ENCODE data around the gene GRIP1.

The GRIP1 gene

DNA sequence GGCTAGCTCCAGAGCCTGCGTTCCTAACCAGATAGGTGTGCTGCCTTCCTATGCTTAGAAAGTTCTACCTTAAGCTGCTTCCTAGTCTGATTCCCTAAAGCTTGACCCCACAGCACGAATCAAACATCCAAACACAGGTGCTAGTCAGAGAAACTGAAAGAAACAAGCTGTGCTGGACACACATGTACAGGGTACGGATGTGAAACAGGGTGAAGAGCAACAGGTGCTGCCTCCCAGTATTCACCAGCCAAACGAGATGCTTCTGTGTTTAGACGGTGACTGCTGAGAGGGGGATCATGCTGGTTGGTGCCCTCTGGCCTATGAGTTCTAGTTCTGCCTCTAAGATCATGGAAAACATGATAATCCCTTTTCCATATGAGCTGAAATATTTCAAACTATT is 105.3 kb downstream of the GRIP1 start:
- TF ChIP-seq, protein P1, sequence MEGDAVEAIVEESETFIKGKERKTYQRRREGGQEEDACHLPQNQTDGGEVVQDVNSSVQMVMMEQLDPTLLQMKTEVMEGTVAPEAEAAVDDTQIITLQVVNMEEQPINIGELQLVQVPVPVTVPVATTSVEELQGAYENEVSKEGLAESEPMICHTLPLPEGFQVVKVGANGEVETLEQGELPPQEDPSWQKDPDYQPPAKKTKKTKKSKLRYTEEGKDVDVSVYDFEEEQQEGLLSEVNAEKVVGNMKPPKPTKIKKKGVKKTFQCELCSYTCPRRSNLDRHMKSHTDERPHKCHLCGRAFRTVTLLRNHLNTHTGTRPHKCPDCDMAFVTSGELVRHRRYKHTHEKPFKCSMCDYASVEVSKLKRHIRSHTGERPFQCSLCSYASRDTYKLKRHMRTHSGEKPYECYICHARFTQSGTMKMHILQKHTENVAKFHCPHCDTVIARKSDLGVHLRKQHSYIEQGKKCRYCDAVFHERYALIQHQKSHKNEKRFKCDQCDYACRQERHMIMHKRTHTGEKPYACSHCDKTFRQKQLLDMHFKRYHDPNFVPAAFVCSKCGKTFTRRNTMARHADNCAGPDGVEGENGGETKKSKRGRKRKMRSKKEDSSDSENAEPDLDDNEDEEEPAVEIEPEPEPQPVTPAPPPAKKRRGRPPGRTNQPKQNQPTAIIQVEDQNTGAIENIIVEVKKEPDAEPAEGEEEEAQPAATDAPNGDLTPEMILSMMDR (IDR thresholded peaks at IDR 0.05; ENCODE audit: control extremely low read depth, extremely low read depth, low read depth, missing control alignments), result no peak
- DNase-seq (ENCODE audit: extremely low spot score), result no peak
- POLR2A ChIA-PET, result no interaction called here
- CTCF ChIA-PET, result interaction anchor here (0.8 to 1.5 kb wide), 4 partner anchors 13 to 68 kb away, joined by 3 read pairs; no protein-coding TSS in a partner anchor

DNA sequence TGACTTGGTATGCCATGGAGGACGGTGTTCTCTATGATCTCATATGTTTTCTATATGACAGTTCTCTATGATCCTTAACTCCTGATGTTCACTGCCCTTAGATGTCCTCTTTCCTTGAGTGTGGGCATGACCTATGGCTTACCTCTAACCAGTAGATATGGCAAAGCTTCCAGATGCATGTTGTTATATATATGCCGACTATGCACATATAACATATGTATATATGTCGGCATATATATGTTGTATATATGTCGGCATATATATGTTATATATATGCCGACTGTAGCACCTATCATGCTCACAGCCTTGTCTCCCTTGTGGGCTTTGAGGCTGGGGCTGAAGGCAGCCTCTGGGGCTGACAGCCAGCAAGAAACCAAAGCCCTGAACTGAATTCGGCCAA is 106.0 kb downstream of the GRIP1 start:
- TF ChIP-seq, protein P1 (IDR thresholded peaks at IDR 0.05; ENCODE audit: control extremely low read depth, extremely low read depth, low read depth, missing control alignments), result no peak
- ChIA-PET CTCF (interaction anchor here (0.8 to 1.2 kb wide), 4 partner anchors 22 to 39 kb away, joined by 3 read pairs; no protein-coding TSS in a partner anchor), POLR2A (no interaction called here)
- DNase-seq (ENCODE audit: extremely low spot score), result no peak

DNA sequence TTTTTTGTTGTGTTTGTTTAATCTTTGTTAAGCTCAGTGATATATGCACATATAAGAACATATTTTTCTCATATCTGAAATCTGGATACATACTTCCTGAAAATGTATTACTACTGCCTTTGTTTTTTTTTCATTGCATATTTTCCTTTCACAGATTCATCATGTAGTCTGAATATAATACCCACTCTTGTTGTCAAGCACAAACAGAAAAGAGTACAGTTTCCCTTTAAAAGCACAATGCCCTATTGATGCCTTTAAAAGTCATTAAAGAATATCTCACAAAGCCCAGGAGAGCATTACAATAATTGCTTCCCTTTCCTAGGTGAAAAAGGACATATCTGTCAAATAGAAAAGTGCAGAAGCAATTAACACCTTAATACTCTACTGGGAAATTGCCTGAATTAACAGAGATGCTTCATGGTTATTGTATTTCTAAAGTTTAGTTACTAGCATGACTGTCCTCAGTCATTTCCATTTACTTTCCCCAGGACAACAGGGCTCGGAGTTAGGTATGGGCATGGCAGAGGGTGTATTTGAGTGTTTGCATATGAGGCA is 107.4 kb downstream of the GRIP1 start:
- ChIA-PET POLR2A (no interaction called here), CTCF (interaction anchor here (1.9 kb wide), 1 partner anchor 23 kb away, joined by 5 read pairs; no protein-coding TSS in a partner anchor)
- no peak for DNase-seq (ENCODE audit: extremely low spot score)
- TF ChIP-seq, protein P1 (IDR thresholded peaks at IDR 0.05; ENCODE audit: control extremely low read depth, extremely low read depth, low read depth, missing control alignments), result no peak

DNA sequence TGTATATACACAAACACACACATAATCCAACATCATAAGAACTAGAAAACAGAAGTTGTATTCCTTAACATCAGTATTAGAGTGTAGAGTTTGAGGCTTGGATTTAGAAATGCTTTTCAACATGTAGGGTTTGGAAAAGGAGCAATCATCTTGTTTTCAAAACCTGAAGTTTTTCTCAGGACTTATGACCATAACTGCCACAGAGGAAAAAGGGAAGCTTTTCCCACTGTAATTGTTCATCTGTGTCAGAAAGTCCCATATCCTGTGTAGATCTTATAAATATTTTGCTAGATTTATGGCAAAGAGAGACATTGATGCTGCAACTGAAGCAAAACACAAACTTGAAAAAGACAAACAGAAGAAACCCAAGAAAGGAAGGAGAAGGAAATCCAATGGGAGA is 115.7 kb downstream of the GRIP1 start:
- TF ChIP-seq, protein P1 (IDR thresholded peaks at IDR 0.05; ENCODE audit: control extremely low read depth, extremely low read depth, low read depth, missing control alignments), result no peak
- no peak for DNase-seq (ENCODE audit: extremely low spot score)
- CTCF ChIA-PET, result interaction anchor here (0.7 kb wide), 1 partner anchor 14 kb away, joined by 3 read pairs; no protein-coding TSS in a partner anchor
- POLR2A ChIA-PET, result no interaction called here

DNA sequence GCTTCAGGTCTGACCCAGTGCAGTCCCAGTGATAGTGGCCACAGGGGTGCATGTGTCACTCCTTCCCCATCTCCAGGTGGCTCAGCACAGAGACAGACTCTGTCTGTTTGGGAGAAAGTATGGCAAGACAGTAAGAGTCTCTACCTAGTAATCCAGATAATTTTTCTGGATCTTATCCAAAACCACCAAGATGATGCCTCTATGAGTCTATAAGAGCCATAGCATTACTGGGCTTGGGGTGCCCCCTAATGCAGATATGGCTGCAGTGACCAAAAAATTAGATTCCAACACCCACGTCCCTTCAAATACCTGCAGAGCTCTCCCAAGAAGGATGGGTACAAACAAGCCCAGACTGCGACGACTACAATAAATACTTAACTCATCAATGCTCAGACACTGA is 123.8 kb downstream of the GRIP1 start:
- POLR2A ChIA-PET, result no interaction called here

DNA sequence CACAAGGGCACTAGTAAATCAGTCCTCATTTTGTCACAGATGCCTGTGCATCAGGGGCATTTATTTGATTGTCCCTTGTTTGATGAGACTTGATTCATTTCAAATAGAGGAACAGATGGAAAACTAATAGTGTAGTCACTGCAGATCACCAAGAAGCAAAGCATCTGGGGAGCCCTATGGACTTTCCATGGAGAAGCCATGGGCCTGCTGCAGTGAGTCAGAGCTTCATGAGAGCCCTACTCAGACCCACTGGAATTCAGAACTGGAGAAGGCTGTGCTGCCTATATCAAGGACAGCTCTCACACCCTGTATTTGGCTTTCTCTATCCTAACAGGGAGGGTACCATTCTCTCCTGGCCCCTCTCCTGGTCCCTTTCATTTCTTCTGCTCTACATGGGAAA is 126.2 kb downstream of the GRIP1 start:
- POLR2A ChIA-PET, result no interaction called here
- DNase-seq (ENCODE audit: extremely low spot score), result no peak
- CTCF ChIA-PET, result interaction anchor here (1.2 kb wide), 1 partner anchor 11 kb away, joined by 3 read pairs; no protein-coding TSS in a partner anchor
- TF ChIP-seq, protein P1 (IDR thresholded peaks at IDR 0.05; ENCODE audit: control extremely low read depth, extremely low read depth, low read depth, missing control alignments), result no peak

More for the DNA sequence above, 123.8 kb downstream of the GRIP1 start:
- CTCF ChIA-PET, result no interaction called here
- DNase-seq (ENCODE audit: extremely low spot score), result no peak
- TF ChIP-seq, protein P1 (IDR thresholded peaks at IDR 0.05; ENCODE audit: control extremely low read depth, extremely low read depth, low read depth, missing control alignments), result no peak
